ENCODE data around the gene EDIL3.

- TF ChIP-seq CTCF (IDR thresholded peaks at IDR 0.05) (no peak), REST (IDR thresholded peaks at IDR 0.05; ENCODE audit: insufficient read depth in 1 of 2, low read depth in 2 of 2, low read length in 1 of 2) (no peak), POLR2AphosphoS5 (IDR thresholded peaks at IDR 0.05; ENCODE audit: low read depth, low read length) (no peak)
These were observed 266.1 kb downstream of the EDIL3 start for GRCh38 chr5:84118551-84118950.
